ENCODE measurements around the gene NXNL1.

Gene NXNL1

GRCh38 chr19:17419621-17420474 is 40.9 kb downstream of the NXNL1 start, which contains the start of gene MVB12A (continued):
- TF ChIP-seq ZNF391 (tag by site-specific recombination; IDR thresholded peaks at IDR 0.05; ENCODE audit: borderline replicate concordance, low read depth) (no peak), GLI4 (tag by site-specific recombination; IDR thresholded peaks at IDR 0.05) (no peak), SP2 (tag by site-specific recombination; IDR thresholded peaks at IDR 0.05) (peak; percentile 98), ZNF549 (tag by site-specific recombination; IDR thresholded peaks at IDR 0.05) (no peak), GLI2 (tag by site-specific recombination; IDR thresholded peaks at IDR 0.05; ENCODE audit: borderline replicate concordance, low read depth) (no peak), ZNF266 (tag by site-specific recombination; IDR thresholded peaks at IDR 0.05; ENCODE audit: low read depth) (no peak), ZNF280C (tag by site-specific recombination; IDR thresholded peaks at IDR 0.05) (no peak), ZNF776 (tag by site-specific recombination; IDR thresholded peaks at IDR 0.05; ENCODE audit: borderline replicate concordance) (no peak), ZNF580 (tag by site-specific recombination; IDR thresholded peaks at IDR 0.05) (peak; percentile 89), ZNF530 (tag by site-specific recombination; IDR thresholded peaks at IDR 0.05; ENCODE audit: low read depth) (no peak), ZNF596 (tag by site-specific recombination; IDR thresholded peaks at IDR 0.05) (peak; percentile 44; the same call in 1 of the 2 replicates), ZNF473 (tag by site-specific recombination; IDR thresholded peaks at IDR 0.05) (no peak), ZNF211 (tag by site-specific recombination; IDR thresholded peaks at IDR 0.05; ENCODE audit: low read depth) (no peak), ZEB2 (tag by site-specific recombination; IDR thresholded peaks at IDR 0.05) (peak; percentile 40; the same call in 1 of the 2 replicates), ZNF202 (tag by site-specific recombination; IDR thresholded peaks at IDR 0.05; ENCODE audit: borderline replicate concordance) (no peak), SCRT2 (tag by site-specific recombination; IDR thresholded peaks at IDR 0.05) (no peak), ZXDB (tag by site-specific recombination; IDR thresholded peaks at IDR 0.05) (no peak; the same call in none of the 2 replicates), PBX3 (CRISPR knock-in tag; IDR thresholded peaks at IDR 0.05) (no peak; the same call in 1 of the 2 replicates), ZNF777 (tag by site-specific recombination; IDR thresholded peaks at IDR 0.05; ENCODE audit: borderline replicate concordance) (peak; percentile 99), ZNF529 (tag by site-specific recombination; IDR thresholded peaks at IDR 0.05; ENCODE audit: insufficient replicate concordance) (no peak), ZNF350 (tag by site-specific recombination; IDR thresholded peaks at IDR 0.05) (no peak), SP3 (tag by site-specific recombination; IDR thresholded peaks at IDR 0.05) (peak; percentile 96)
- TF ChIP-seq, protein P1, sequence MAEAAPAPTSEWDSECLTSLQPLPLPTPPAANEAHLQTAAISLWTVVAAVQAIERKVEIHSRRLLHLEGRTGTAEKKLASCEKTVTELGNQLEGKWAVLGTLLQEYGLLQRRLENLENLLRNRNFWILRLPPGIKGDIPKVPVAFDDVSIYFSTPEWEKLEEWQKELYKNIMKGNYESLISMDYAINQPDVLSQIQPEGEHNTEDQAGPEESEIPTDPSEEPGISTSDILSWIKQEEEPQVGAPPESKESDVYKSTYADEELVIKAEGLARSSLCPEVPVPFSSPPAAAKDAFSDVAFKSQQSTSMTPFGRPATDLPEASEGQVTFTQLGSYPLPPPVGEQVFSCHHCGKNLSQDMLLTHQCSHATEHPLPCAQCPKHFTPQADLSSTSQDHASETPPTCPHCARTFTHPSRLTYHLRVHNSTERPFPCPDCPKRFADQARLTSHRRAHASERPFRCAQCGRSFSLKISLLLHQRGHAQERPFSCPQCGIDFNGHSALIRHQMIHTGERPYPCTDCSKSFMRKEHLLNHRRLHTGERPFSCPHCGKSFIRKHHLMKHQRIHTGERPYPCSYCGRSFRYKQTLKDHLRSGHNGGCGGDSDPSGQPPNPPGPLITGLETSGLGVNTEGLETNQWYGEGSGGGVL (tag by site-specific recombination; IDR thresholded peaks at IDR 0.05), result peak; percentile 72
- TF ChIP-seq, protein P2, sequence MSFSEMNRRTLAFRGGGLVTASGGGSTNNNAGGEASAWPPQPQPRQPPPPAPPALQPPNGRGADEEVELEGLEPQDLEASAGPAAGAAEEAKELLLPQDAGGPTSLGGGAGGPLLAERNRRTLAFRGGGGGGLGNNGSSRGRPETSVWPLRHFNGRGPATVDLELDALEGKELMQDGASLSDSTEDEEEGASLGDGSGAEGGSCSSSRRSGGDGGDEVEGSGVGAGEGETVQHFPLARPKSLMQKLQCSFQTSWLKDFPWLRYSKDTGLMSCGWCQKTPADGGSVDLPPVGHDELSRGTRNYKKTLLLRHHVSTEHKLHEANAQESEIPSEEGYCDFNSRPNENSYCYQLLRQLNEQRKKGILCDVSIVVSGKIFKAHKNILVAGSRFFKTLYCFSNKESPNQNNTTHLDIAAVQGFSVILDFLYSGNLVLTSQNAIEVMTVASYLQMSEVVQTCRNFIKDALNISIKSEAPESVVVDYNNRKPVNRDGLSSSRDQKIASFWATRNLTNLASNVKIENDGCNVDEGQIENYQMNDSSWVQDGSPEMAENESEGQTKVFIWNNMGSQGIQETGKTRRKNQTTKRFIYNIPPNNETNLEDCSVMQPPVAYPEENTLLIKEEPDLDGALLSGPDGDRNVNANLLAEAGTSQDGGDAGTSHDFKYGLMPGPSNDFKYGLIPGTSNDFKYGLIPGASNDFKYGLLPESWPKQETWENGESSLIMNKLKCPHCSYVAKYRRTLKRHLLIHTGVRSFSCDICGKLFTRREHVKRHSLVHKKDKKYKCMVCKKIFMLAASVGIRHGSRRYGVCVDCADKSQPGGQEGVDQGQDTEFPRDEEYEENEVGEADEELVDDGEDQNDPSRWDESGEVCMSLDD (tag by site-specific recombination; IDR thresholded peaks at IDR 0.05), result peak; percentile 59; the same call in 1 of the 2 replicates
- TF ChIP-seq, protein P3, sequence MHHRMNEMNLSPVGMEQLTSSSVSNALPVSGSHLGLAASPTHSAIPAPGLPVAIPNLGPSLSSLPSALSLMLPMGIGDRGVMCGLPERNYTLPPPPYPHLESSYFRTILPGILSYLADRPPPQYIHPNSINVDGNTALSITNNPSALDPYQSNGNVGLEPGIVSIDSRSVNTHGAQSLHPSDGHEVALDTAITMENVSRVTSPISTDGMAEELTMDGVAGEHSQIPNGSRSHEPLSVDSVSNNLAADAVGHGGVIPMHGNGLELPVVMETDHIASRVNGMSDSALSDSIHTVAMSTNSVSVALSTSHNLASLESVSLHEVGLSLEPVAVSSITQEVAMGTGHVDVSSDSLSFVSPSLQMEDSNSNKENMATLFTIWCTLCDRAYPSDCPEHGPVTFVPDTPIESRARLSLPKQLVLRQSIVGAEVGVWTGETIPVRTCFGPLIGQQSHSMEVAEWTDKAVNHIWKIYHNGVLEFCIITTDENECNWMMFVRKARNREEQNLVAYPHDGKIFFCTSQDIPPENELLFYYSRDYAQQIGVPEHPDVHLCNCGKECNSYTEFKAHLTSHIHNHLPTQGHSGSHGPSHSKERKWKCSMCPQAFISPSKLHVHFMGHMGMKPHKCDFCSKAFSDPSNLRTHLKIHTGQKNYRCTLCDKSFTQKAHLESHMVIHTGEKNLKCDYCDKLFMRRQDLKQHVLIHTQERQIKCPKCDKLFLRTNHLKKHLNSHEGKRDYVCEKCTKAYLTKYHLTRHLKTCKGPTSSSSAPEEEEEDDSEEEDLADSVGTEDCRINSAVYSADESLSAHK (tag by site-specific recombination; IDR thresholded peaks at IDR 0.05), result peak; percentile 7; the same call in 1 of the 2 replicates
- TF ChIP-seq, protein P4, sequence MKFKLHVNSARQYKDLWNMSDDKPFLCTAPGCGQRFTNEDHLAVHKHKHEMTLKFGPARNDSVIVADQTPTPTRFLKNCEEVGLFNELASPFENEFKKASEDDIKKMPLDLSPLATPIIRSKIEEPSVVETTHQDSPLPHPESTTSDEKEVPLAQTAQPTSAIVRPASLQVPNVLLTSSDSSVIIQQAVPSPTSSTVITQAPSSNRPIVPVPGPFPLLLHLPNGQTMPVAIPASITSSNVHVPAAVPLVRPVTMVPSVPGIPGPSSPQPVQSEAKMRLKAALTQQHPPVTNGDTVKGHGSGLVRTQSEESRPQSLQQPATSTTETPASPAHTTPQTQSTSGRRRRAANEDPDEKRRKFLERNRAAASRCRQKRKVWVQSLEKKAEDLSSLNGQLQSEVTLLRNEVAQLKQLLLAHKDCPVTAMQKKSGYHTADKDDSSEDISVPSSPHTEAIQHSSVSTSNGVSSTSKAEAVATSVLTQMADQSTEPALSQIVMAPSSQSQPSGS (tag by site-specific recombination; IDR thresholded peaks at IDR 0.05; ENCODE audit: low read depth), result no peak

All from HEK293 (cell line).